GM12874 (cell line): ENCODE results near the gene CLMP.

Experiments
- CTCF ChIP-seq: IDR thresholded peaks from 2 replicates; pipeline ENCODE4 v1.5.1; 2011; ENCODE audit warnings: low read depth, mild to moderate bottlenecking, control low read depth, low read length, moderate library complexity; ENCODE audit not compliant: insufficient read depth

Gene CLMP

DNA sequence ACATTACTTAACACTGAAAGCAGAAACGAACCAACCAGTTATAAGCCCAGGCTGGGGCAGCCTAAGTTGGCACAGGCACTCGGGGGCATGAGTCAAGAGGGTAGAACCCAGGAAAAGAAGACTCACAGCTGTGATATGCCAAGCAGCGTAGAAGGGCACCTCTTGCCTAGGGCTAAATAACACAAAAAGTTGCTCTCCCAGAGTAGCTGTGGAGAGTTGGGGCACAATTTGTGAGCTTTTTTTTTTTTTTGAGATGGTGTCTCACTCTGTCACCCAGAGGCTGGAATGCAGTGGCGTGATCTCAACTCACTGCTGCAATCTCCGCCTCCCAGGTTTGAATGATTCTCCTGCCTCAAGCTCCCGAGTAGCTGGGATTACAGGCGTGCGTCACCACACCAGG lies 8.8 kb downstream of the CLMP start:
- TF ChIP-seq CTCF = no peak

DNA sequence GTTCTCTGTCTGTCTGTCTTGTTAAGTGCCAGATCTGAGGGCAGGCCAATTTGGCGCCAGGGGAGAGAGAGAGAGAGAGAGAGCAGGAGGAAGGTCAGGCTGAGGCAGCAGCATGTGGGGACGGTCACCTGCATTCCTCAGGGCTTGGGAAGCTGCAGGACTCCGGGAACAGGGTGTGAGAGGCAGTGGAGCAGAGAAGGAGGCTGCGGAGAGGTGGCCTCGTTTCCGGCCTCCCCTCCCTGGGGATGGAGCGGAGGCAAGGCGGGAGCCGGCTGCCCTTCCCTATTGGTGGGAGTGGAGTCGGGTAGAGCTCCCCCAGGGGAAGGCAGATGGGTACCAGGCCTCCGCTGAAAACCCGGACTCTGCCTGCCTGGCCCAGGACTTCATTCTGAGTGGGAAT lies 9.7 kb downstream of the CLMP start:
- TF ChIP-seq CTCF = no peak

DNA sequence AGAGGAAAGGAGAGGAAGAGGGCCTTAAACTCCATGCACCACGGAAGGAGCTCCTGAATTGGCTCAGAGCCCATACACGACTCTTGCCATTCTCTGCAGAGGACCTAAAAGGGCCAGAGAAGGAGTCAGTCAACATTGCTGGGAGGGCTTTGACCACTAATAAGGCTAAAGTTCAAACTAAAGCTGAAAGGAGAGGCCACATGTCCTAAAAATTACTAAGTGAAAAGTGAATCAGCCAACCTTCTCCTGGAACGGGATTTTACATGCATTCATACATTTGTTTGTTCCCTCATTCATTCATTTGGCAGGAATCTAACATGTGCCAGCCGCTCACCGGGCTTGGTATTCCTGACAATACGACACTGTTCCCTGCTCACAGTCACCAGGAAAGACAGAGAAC lies 10.5 kb downstream of the CLMP start:
- no peak for TF ChIP-seq CTCF

DNA sequence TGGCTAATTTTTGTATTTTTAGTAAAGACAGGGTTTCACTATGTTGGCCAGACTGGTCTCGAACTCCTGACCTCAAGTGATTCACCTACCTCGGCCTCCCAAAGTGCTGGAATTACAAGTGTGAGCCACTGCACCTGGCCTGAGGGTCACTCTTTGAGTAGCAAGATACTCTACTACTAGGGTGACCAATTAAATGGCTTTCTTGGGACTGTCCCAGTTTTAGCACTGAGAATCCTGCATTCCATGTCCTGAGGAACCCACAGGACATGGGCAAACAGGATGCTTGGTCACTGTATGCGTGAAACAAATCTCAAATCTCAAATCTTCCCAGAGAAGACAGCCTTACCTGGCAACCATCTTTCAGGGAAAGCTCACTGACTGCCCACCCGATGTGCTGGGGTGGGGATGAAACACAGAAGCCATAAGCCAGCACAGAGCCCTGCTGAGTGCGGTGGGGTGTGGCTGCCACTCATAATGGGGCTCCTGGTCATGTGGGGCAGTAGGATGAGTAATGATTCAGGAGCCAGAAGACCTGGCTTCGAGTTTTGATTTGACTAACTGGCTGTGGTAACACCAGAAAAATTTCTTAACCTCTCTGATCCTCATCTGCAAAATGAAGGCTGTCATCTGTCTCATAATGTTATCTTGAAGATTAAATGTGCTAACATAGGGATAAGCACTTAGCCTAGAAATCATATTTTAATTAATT lies 11.5 kb downstream of the CLMP start:
- TF ChIP-seq CTCF = no peak

- no peak for TF ChIP-seq CTCF
These were observed 13.1 kb downstream of the CLMP start for GRCh38 chr11:123181767-123182500.

DNA sequence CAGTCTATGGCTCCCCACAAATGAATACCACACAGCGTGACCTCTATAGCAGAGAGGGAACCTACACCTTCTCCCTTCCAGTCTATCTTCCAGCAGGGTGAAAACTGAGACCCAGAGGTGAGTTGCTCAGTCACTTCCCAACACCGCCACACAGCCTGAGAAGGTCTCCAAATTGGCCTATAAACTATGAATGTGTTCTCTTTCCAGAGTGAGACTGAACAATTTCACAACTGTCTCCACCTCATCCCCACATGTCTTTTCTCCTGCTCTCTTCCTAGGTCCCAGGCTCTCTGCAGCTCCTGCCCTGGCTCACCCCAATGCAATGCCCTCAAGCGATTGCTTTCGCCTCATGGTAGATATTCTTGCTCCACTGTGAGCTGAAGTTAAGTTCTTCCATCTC lies 14.0 kb downstream of the CLMP start:
- no peak for TF ChIP-seq CTCF

DNA sequence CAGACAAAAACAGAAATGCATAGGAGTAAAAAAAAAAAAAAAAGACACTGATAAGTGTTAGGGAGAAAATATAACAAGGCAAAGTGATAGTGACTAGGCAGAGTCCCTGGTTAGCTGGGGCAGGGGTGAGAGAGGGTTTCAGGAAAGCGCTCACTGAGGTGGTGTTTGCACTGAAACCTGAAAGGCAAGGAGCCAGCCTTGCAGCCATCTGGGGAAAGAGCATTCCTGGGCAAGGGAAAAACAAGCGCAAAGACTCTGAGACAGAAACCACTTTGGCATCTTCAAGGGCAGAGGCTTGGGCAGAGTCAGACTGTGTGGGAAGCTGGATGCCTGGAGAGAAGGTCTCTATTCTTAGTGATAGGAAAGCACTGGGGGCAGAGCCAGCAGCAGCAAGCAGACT lies 14.5 kb downstream of the CLMP start:
- no peak for TF ChIP-seq CTCF
